Spleen (tissue), 7 donors: ENCODE measurements around the gene ACSF3.

Experiments used
- POLR2A ChIP-seq, 3 donors: fragments of 450-650 bp; IDR thresholded peaks; one replicate each; pipeline ENCODE4 v1.5.1; 2017; ENCODE audit warnings: antibody characterized with exemption in 3 of 3, mild to moderate bottlenecking in 1 of 3
- POLR2AphosphoS5 ChIP-seq, 3 donors: sonication (generic); formaldehyde crosslinking; IDR thresholded peaks; one replicate each; pipeline ENCODE4 v1.5.1; 2017; ENCODE audit warnings: antibody characterized with exemption in 3 of 3
- TF ChIP-seq, protein P1 (sequence below), 11 experiments: fragments of 200-600 bp in 7 of 11; fragments of 450-650 bp in 4 of 11; sonication (generic) in 4 of 11; IDR thresholded peaks in 8 of 11; conservative IDR thresholded peaks in 3 of 11; 1 replicate in 7 of 11; 2 replicates in 4 of 11; pipeline versions ENCODE4 v1.4.0 to v1.8.0; 2016 to 2021; ENCODE audit warnings: antibody characterized with exemption in 11 of 11, inconsistent platforms in 4 of 11, mild to moderate bottlenecking in 1 of 11
- donor health status: DM: no; HTN: no; CAD: no; lungs with moderate emphysema.
- donor health status: DM: no; HTN: no; CAD: no.
- donor health status: DM: no; HTN: no; CAD: no.

DNA sequence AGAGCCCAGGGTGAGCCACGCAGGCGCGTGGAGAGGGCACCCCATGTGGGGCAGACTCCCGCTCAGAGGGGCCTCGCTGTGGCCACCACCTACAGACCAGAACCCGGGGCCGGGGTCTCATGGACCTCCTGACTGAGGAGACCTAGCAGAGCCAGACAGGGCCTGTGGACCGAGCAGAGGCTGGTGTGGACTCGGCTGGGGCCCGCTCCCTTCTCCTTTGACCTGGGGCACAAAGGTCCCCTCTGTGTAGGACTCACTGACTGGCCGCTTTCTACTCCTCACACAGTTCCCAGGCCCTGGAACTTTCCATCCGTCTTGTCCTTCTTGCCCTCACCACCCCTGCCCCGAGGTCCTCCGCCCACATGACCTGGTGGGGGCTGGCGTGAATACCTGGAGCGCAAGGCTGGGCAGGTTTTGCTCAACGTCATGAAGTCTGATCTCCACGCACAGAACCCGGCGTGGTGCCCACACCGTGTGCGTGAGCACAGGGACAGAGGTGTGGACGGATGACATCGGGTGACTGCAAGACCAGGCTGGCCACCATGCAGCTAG, 44.7 kb upstream of the ACSF3 start:
- TF ChIP-seq, protein P1, sequence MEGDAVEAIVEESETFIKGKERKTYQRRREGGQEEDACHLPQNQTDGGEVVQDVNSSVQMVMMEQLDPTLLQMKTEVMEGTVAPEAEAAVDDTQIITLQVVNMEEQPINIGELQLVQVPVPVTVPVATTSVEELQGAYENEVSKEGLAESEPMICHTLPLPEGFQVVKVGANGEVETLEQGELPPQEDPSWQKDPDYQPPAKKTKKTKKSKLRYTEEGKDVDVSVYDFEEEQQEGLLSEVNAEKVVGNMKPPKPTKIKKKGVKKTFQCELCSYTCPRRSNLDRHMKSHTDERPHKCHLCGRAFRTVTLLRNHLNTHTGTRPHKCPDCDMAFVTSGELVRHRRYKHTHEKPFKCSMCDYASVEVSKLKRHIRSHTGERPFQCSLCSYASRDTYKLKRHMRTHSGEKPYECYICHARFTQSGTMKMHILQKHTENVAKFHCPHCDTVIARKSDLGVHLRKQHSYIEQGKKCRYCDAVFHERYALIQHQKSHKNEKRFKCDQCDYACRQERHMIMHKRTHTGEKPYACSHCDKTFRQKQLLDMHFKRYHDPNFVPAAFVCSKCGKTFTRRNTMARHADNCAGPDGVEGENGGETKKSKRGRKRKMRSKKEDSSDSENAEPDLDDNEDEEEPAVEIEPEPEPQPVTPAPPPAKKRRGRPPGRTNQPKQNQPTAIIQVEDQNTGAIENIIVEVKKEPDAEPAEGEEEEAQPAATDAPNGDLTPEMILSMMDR (IDR thresholded peaks at IDR 0.05 in 8 of 11, conservative IDR thresholded peaks at IDR 0.05 in 3 of 11) = no peak
- TF ChIP-seq POLR2A (IDR thresholded peaks at IDR 0.05) (no peak), POLR2AphosphoS5 (IDR thresholded peaks at IDR 0.05) (no peak)
